ENCODE measurements around the gene SHISAL2A.

DNA sequence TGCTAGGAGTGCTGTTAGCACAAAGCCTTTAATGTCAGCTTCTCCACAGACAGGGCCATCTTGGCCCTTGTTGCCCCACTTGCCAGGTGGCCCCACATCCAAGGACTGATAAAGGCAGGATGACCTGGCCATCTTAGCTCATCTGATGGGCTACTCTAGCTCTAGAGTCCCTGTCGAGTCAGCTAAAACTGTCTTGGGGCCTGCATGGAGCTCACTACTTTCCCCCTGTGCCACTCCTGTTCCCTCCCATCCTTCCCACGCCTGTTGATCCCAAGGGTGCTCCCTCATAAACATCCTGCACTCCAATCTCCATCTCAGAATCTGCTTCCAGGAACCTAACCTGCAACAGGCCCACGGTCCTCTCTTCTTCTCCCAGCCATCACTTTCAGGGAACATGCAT, 31.4 kb upstream of the SHISAL2A start:
- TF ChIP-seq POLR2AphosphoS5 (IDR thresholded peaks at IDR 0.05; ENCODE audit: low read depth, low read length): no peak
- TF ChIP-seq GABPA (IDR thresholded peaks at IDR 0.05; ENCODE audit: low read depth, low read length): no peak
- no peak for TF ChIP-seq GABPA (CRISPR knock-in tag; IDR thresholded peaks at IDR 0.05; ENCODE audit: low read depth)

All from HepG2 (cell line).